Measurements from ENCODE around the gene CBFA2T3. TPM values are rescaled to one million over a fixed set of nuclear protein-coding genes. Genes with fewer than 3 reads are reported as not detected.

The CBFA2T3 gene
- total RNA-seq, 1 experiment from 2014 or later = 13.7 TPM

- Histone ChIP-seq H3K4me1 (ENCODE audit: control insufficient read depth, insufficient read depth, low read length) (no peaks in the 10 kb centered on the region), H3K9me3 (ENCODE audit: control insufficient read depth, insufficient read depth, low read depth, low read length) (no peaks in the 10 kb centered on the region), H3K27me3 (ENCODE audit: control insufficient read depth, insufficient read depth, low read length) (no peaks in the 10 kb centered on the region), H3K4me3 (ENCODE audit: low read depth in 2 of 2, low read length in 2 of 2) (no peak overlapping the region), H3K27ac (ENCODE audit: low read length) (no peak overlapping the region), H3K36me3 (ENCODE audit: control insufficient read depth, insufficient read depth, low read length) (no peaks in the 10 kb centered on the region)
- no peak for TF ChIP-seq SIN3A (IDR thresholded peaks at IDR 0.05; ENCODE audit: borderline replicate concordance, insufficient read depth, low read depth, low read length)
- TF ChIP-seq REST (IDR thresholded peaks at IDR 0.05; ENCODE audit: insufficient read depth in 1 of 2, low read depth in 2 of 2, low read length in 1 of 2) = no peak
- TF ChIP-seq TCF7L2 (IDR thresholded peaks at IDR 0.05; ENCODE audit: low read depth, low read length) = no peak
- no peak for TF ChIP-seq POLR2AphosphoS5 (IDR thresholded peaks at IDR 0.05; ENCODE audit: low read depth, low read length)
- TF ChIP-seq CTCF (IDR thresholded peaks at IDR 0.05) = no peak
- ChIA-PET CTCF (no interaction called here), POLR2A (no interaction called here)
- ATAC-seq (no peak), DNase-seq (ENCODE audit: low read depth, low spot score) (no peak)
- in situ Hi-C loops (cut with HindIII; ENCODE audit: low pct_unique_long_range_greater_than_20kb, low sequenced_read_pairs) = no loop called here
- no TSS peak for BruUV-seq (replicated peaks)
- intact Hi-C loops (cut with micrococcal nuclease; ENCODE audit: unreplicated experiment) = no loop called here
Measured at GRCh38 chr16:88983165-88983564, 6.2 kb upstream of the CBFA2T3 start.

GRCh38 chr16:88982286-88983084 is 5.5 kb upstream of the CBFA2T3 start:
- no peak overlapping the region for H3K4me3 ChIP-seq (ENCODE audit: low read depth in 2 of 2, low read length in 2 of 2)
- DNase-seq (ENCODE audit: low read depth, low spot score) = no peak
- ChIA-PET CTCF (no interaction called here), POLR2A (no interaction called here)
- no peaks in the 10 kb centered on the region for H3K36me3 ChIP-seq (ENCODE audit: control insufficient read depth, insufficient read depth, low read length)
- no peaks in the 10 kb centered on the region for H3K9me3 ChIP-seq (ENCODE audit: control insufficient read depth, insufficient read depth, low read depth, low read length)
- TF ChIP-seq POLR2AphosphoS5 (IDR thresholded peaks at IDR 0.05; ENCODE audit: low read depth, low read length) = no peak
- TF ChIP-seq REST (IDR thresholded peaks at IDR 0.05; ENCODE audit: insufficient read depth in 1 of 2, low read depth in 2 of 2, low read length in 1 of 2) = no peak
- no peak for TF ChIP-seq CTCF (IDR thresholded peaks at IDR 0.05)
- no peak for TF ChIP-seq TCF7L2 (IDR thresholded peaks at IDR 0.05; ENCODE audit: low read depth, low read length)
- no peak for TF ChIP-seq SIN3A (IDR thresholded peaks at IDR 0.05; ENCODE audit: borderline replicate concordance, insufficient read depth, low read depth, low read length)
- H3K4me1 ChIP-seq (ENCODE audit: control insufficient read depth, insufficient read depth, low read length) = no peaks in the 10 kb centered on the region
- no peak for ATAC-seq
- H3K27me3 ChIP-seq (ENCODE audit: control insufficient read depth, insufficient read depth, low read length) = no peaks in the 10 kb centered on the region
- intact Hi-C loops (cut with micrococcal nuclease; ENCODE audit: unreplicated experiment) = no loop called here
- no TSS peak for BruUV-seq (replicated peaks)
- in situ Hi-C loops (cut with HindIII; ENCODE audit: low pct_unique_long_range_greater_than_20kb, low sequenced_read_pairs) = no loop called here
- no peak overlapping the region for H3K27ac ChIP-seq (ENCODE audit: low read length)
